Sigmoid colon (tissue), 3 donors: Measurements from ENCODE around the gene AHCYL2.

Experiments
- CTCF ChIP-seq, 4 experiments: fragments of 450-650 bp in 3 of 4; fragments of 200-600 bp in 1 of 4; IDR thresholded peaks; one replicate each; pipeline ENCODE4 v1.5.1; 2016 to 2019; ENCODE audit warnings: antibody characterized with exemption in 4 of 4, mild to moderate bottlenecking in 3 of 4, moderate library complexity in 2 of 4
- POLR2A ChIP-seq, 2 donors: fragments of 450-650 bp; IDR thresholded peaks; one replicate each; pipeline ENCODE4 v1.6.1; 2016; ENCODE audit warnings: antibody characterized with exemption in 2 of 2, mild to moderate bottlenecking in 2 of 2, moderate library complexity in 2 of 2

- TF ChIP-seq CTCF (IDR thresholded peaks at IDR 0.05) (no peak), POLR2A (IDR thresholded peaks at IDR 0.05) (no peak)
Measured at GRCh38 chr7:129436335-129436923, 211.6 kb downstream of the AHCYL2 start.
